Stimulated activated CD8-positive, alpha-beta memory T cell treated with anti-CD3 and anti-CD28 coated beads, Interleukin-4, amount 100 ng/mL, for 24 hours (primary cell): ENCODE measurements around the gene FGFR2.
"Not testable (repeated sequence)": the region's sequence is repeated elsewhere in the genome, so short reads cannot be mapped to it uniquely, and the experiment has no call there.

ENCODE experiments used
- DNase-seq: peaks from one replicate; pipeline ENCODE4 v3.0.0-alpha.2; 2020; ENCODE audit warnings: low read depth

Gene FGFR2

GRCh38 chr10:121590772-121591171 lies 7.5 kb downstream of the FGFR2 start:
- no peak for DNase-seq

- no peak for DNase-seq
These were observed 8.7 kb downstream of the FGFR2 start for GRCh38 chr10:121589553-121589952.

GRCh38 chr10:121583857-121584256 lies 14.4 kb downstream of the FGFR2 start:
- DNase-seq, result no peak

- DNase-seq, result no peak
These were observed 15.0 kb downstream of the FGFR2 start for GRCh38 chr10:121583258-121583657.

- DNase-seq, result no peak
These were observed 17.7 kb downstream of the FGFR2 start for GRCh38 chr10:121580276-121581116.

GRCh38 chr10:121579656-121580055 lies 18.6 kb downstream of the FGFR2 start:
- no peak for DNase-seq

- DNase-seq, result no peak
These were observed 19.3 kb downstream of the FGFR2 start for GRCh38 chr10:121578965-121579364.

GRCh38 chr10:121578298-121578697 lies 19.9 kb downstream of the FGFR2 start:
- no peak for DNase-seq

GRCh38 chr10:121577568-121577967 lies 20.7 kb downstream of the FGFR2 start:
- no peak for DNase-seq

- no peak for DNase-seq
These were observed 22.1 kb downstream of the FGFR2 start for GRCh38 chr10:121576139-121576538.

- DNase-seq, result no peak
These were observed 23.6 kb downstream of the FGFR2 start for GRCh38 chr10:121574519-121575166.

- DNase-seq, result no peak
These were observed 24.7 kb downstream of the FGFR2 start for GRCh38 chr10:121573538-121573941.

- no peak for DNase-seq
These were observed 25.2 kb downstream of the FGFR2 start for GRCh38 chr10:121572859-121573537.

GRCh38 chr10:121570315-121570714 lies 27.9 kb downstream of the FGFR2 start:
- no peak for DNase-seq

GRCh38 chr10:121568275-121568674 lies 30.0 kb downstream of the FGFR2 start:
- DNase-seq, result no peak

GRCh38 chr10:121567569-121567968 lies 30.7 kb downstream of the FGFR2 start:
- no peak for DNase-seq

- DNase-seq, result no peak
These were observed 31.5 kb downstream of the FGFR2 start for GRCh38 chr10:121566755-121567154.

- DNase-seq, result no peak
These were observed 38.8 kb downstream of the FGFR2 start for GRCh38 chr10:121559326-121560026.

GRCh38 chr10:121558238-121558637 lies 40.0 kb downstream of the FGFR2 start:
- DNase-seq, result no peak

- DNase-seq, result no peak
These were observed 41.2 kb downstream of the FGFR2 start for GRCh38 chr10:121556918-121557573.

- no peak for DNase-seq
These were observed 41.8 kb downstream of the FGFR2 start for GRCh38 chr10:121556455-121556854.

- not testable (repeated sequence) for DNase-seq
These were observed 43.3 kb downstream of the FGFR2 start for GRCh38 chr10:121554916-121555315.
